Activated CD4-positive, alpha-beta T cell treated with anti-CD3 and anti-CD28 coated beads, Interleukin-2, Interleukin-6, amounts not matched to agents 100 ng/mL and 50 ng/mL, durations not matched to agents 16 hours and 8 hours (primary cell): Measurements from ENCODE around the gene TAF3.
A peak's percentile ranks its signal among the peaks of the same experiment; 100 is the strongest.
"Not testable (repeated sequence)": the region's sequence is repeated elsewhere in the genome, so short reads cannot be mapped to it uniquely, and the experiment has no call there.

Source experiments
- DNase-seq: peaks from one replicate; pipeline ENCODE4 v3.0.0-alpha.2; 2020

TAF3 gene, protein sequence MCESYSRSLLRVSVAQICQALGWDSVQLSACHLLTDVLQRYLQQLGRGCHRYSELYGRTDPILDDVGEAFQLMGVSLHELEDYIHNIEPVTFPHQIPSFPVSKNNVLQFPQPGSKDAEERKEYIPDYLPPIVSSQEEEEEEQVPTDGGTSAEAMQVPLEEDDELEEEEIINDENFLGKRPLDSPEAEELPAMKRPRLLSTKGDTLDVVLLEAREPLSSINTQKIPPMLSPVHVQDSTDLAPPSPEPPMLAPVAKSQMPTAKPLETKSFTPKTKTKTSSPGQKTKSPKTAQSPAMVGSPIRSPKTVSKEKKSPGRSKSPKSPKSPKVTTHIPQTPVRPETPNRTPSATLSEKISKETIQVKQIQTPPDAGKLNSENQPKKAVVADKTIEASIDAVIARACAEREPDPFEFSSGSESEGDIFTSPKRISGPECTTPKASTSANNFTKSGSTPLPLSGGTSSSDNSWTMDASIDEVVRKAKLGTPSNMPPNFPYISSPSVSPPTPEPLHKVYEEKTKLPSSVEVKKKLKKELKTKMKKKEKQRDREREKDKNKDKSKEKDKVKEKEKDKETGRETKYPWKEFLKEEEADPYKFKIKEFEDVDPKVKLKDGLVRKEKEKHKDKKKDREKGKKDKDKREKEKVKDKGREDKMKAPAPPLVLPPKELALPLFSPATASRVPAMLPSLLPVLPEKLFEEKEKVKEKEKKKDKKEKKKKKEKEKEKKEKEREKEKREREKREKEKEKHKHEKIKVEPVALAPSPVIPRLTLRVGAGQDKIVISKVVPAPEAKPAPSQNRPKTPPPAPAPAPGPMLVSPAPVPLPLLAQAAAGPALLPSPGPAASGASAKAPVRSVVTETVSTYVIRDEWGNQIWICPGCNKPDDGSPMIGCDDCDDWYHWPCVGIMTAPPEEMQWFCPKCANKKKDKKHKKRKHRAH

DNA sequence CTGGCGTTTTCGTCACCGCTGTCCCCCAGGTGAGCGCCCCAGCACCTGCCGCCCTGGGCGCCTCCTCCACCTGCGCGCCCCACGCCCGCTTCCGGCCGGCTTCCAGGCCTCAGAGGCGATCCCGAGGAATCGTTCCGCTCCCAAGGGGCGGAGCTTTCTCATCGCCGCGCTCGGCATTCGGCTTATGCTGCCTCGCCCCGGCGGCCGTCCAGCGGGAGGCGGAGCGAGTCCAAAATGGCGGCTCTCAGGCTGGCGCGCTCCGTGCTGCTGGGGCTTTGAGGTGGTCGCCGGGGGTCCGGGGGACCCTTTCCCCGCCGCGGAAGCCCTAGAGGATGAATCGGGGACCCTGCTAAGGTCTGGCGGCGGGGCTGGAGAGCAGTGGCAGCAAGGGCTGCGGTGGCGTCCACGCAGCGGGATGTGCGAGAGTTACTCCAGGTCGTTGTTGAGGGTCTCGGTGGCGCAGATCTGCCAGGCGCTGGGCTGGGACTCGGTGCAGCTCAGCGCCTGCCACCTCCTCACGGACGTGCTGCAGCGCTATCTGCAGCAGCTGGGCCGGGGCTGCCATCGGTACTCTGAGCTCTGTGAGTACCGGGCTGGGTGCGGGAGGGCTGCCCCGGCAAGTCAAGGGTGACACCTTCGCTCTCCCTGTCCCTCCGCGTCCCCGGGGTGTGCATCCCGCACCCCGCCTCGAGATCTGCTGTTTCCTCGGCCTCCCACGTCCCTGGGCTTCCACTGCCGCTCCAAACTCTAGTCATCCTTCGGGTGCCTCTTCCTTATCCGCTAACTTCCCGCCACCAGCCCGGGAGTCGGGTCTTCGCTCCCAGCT is at the start of gene TAF3:
TSS of gene TAF3 (plus strand) at position 211 of the 826 bp plus-strand sequence. CDS start at position 416, 205 bp downstream.
- DNase-seq, result peak; percentile 94

DNA sequence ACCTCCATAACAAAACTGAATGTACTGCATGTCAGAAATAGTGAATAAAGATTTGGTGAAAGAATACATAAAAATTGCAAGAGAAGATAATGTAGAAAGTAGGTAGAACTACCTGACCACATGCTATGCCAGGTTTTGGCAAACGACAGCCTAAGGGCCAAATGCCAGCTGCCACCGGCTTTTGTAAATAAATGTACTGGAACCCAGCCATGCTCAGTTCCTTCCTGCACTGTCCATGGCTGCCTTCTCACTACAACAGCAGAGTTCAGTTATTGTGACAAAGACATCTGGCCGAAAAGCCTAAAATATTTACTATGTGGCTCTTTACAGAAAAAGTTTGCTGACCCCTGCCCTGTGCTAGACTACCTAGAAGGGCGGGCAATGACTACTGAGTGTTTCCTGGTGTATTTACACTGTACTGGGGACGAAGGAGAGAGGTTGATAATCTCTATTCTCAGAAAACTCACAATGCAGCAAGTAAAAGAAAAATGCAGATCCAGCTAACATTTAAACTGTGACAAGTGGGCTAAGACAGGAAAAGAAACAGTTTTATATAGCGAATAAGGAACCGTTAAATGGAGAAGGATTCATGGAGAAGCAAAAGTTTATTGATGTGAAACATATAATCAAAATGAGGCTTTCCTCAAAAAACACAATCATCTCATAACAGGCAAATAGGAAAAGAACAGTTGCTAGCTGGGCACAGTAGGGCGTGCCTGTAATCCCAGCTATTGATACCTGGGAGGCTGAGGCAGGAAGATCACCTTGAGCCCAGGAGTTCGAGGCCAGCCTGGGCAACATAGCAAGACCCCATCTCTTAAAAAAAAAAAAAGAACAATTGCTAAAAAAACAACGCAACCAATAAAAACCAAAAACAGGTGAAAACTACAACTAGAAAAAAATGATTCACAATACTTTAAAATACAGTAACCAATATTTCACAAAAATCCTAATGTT is 44.2 kb upstream of the TAF3 start:
- no peak for DNase-seq

DNA sequence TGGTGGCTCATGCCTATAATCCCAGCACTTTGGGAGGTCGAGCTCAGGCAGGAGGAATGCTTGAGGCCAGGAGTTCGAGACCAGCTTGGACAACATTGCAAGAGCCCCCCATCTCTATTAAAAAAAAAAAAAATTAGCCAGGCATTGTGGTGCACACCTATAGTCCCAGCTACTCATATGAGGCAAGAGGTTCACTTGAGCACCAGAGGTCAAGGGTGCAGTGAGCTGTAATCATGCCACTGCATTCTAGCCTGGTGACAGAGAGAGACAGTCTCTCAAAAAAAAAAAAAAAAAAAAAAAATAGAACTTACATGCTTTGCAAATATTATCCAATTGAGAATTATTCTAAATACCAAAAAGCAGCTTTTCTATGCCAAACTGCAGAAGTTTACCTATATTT is 41.5 kb upstream of the TAF3 start:
- DNase-seq, result no peak

DNA sequence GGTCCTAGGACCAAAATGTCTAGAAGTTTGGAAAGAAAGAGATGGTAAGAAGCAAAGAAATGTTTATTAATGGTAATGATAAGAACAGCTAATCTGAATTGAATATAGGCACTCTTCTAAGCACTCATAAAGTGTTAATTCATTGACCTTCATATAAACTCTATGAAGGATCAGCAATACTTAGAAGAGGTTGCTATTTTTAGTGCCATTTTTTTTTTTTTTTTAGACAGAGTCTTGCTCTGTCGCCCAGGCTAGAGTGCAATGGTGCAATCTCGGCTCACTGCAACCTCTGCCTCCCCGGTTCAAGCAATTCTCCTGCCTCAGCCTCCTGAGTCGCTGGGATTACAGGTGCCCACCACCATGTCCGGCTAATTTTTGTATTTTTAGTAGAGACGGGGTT is 36.1 kb upstream of the TAF3 start:
- not testable (repeated sequence) for DNase-seq

DNA sequence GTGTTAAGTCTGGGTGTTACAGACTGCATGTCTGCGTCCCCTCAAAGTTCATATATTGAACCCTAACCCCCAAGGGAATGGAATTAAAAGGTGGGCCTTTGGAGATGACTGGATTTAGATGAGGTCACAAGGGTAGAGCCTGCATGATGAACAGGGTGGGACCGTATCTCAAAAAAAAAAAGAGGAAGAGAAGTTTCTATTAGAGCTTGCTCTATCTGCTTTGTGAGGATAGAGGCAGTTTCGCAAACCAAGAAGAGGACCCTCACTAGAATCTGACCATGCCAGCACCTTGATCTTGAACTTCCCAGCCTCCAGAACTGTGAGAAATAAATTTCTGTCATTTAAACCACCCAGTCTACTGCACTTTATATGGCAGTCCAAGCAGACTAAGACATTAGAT is 31.9 kb upstream of the TAF3 start:
- no peak for DNase-seq

DNA sequence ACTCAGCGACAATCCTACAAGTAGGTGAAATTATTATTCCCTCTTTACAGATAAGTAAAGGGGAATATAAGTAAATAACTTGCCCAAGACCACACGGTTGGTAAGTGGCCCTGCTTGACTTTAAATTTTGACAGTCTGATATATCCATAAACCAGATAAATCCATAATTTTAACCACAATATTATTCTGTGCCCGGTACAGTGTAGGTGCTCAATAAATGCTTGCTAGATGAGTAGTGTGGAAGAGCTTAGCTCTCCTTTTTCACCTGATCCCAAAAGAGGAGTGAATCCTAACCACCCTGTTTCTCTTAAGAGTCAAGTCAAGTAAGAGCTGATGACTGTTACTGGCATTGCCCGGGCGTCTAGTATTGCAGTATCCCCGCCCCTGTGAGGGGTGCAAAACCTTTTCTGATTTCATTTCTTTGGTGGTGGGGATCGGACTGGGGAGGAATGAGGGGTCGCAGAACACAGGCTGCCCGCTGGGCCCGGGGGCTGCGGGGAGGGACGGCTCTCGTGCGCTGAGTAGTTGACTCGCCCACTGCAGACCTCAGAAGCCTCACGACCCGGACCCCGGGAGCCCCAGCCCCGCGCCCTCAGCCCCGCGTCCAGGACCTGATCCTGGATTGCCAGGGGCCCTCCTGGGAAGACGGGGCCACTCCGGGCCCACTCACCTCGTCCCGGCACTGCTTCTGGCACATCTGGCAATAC is 31.0 kb upstream of the TAF3 start:
- DNase-seq, result peak; percentile 7

DNA sequence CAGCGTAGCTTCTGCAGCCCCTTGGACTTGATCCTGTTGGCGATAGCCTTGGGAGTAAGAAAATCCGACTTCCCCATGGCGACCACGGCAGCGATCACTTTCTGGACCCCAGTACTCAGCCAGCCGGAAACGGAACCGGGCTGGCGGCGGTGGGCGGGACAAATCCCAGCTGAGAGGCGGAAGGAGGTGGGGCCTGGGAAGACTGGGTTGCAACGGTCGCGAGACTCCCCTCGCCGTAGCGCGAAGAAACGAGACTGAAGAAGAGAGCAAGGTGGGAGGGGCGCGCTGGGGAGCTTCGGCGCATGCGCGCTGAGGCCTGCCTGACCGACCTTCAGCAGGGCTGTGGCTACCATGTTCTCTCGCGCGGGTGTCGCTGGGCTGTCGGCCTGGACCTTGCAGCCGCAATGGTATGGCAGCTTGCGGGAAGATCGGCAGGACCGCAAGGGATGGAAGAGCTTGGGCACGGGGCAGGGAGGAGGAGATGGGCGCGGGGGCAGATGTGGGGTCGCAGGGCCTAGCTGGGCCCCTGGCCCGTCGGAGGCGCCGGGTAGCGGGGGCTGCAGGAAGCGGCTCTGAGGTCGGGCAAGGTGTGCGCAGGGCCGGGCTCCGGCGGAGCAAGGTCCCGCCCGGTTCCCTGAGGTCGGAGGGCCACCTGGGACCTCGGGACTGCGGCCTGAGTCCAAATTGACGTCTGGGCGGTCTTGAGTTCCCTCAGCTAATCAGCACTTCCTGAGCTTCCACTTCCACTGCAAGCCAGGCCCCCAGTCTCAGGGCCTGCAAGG is 30.3 kb upstream of the TAF3 start, which contains the start of the genes ATP5F1C and KIN:
TSS of gene ATP5F1C (plus strand) at position 321 of the 782 bp plus-strand sequence. CDS start at position 352, 31 bp downstream.
TSS of gene KIN (minus strand) at position 137 of the 782 bp plus-strand sequence. CDS start at position 77, 60 bp downstream.
- DNase-seq, result peak; percentile 98

DNA sequence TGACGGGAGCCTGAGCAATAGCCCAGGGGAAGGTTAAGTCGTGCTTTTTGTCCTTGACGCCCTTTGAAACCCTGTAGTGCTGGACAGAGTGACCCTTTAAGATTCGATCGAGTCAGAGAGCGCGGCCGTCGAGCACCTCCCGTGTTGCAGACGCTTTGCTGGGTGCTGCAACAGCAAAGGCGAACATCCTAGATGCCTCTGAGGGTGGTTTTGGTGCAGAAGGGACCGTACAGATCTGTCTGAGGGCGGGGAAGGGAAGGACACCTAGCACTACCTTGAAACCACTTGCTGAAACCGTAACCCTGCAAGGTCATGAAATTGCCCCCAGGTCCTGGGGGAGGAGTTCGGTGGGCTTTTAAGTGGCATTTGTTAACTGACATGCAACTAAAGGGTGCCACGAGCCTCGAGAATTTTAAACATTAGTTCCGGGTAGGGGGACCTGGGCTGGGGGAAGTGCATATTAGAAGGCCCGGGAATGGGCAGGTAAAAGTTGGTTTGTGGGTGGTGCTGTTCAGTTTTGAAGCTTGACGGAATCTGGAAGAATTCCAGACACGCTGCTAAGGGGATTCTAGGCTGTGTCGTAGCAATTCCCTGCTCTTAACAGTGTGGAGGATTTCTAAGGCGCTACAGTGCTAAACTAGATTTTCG is 29.5 kb upstream of the TAF3 start:
- DNase-seq, result no peak

DNA sequence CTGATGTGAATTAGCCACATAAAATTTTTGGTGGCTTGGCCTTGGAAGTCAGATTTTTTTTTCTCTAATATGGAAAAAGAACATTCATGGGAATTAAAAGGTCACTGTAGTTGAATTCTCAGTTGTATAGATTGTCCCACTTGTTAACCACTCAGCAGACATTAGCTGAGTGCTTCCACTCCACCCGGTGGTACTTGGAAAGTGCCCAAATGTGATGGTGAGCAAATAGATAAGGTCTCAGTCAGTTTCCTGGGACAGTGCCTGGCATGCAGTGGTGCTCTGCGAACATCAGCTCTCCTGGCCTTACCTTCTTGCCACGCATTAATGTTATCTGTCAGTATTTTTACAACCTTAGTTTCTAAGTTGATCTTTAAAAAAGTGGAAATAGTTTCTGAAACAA is 28.9 kb upstream of the TAF3 start:
- peak; percentile 14 for DNase-seq

DNA sequence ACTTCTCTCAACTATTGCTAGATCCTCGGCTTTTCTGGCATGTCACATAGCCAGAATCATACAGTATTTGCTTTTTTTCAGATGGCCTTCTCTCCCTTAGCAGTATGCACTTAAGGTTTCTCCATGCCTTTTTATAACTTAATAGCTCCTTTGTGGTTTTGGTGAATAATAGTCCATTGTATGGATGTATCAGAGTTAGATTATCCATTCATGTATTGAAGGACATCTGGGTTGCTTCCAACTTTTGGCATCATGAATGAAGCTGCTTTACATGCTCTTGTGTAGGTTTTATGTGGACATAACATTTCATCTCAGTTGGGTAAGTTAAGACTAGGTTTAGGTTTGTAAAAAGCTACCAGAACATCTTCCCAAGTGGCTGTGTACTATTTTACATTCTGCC is 25.8 kb upstream of the TAF3 start:
- no peak for DNase-seq

DNA sequence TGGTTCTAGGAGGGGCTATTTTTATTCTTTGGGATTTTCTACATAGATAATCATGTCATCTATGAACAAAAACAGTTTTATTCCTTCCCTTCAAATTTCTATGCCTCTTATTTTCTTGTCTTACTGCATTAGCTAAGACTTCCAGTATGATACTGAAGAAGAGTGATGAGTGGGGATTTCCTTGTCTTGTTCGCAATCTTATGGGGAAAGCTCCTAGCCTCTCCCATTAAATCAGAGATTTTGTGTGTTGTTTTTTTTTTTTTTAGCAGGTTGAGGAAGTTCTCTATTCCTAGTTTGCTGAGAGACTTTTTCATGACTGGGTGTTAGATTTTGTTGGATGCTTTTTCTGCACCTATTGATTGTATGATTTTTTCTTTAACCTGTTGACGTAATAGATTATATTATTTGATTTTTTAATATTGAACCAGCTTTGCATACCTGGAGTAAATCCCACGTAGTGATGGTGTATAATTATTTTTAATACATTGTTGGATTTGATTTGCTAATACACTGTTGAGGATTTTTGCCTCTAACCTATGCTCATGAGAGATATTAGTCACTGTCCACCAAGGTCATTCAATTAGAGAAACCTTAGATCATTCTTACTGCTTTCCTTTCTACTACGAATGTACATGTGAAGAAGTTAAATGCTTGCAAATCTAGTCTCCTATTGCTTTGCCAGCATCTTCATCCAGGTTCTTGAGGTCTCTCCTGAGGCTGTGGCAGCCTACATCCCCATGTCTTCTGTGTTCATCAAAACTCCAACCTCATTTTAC is 23.9 kb upstream of the TAF3 start:
- DNase-seq, result no peak

DNA sequence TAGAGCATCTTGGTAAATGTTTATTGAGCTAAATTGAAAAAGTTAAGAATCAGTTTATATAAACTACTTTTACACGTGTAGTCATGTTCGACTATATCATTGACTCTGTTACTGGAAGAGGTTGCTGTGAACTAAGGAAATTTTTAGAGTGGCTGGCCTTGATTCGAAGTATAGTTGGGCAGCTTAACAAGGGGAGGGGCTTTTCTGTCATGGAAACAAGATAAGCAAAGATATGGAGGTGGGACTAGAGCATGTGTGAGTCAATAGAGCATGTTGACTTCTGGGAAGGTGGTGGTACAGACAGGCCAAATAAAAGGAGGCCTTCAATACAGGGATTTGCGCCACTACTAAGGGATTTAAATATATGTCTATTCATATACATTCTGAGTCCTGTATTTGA is 22.7 kb upstream of the TAF3 start:
- no peak for DNase-seq

DNA sequence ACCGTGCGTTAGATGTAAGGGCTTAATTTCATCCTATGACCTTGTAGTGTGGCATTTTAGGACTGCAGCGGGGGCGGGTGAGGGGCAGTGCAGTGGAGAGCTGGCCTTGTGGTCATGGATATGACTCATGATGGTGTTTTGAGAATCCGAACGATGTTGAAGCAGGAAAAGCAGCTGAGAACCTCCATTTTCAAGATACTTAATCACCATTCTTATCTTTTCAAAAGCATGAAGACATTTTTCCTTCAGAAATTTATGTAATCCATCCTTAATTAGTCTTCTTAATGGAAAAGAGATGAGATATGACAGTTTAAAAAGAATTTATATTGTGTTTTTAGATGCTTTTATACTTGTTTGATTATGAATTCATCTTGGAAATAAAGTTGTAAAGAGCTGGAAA is 20.7 kb upstream of the TAF3 start:
- DNase-seq, result peak; percentile 55

DNA sequence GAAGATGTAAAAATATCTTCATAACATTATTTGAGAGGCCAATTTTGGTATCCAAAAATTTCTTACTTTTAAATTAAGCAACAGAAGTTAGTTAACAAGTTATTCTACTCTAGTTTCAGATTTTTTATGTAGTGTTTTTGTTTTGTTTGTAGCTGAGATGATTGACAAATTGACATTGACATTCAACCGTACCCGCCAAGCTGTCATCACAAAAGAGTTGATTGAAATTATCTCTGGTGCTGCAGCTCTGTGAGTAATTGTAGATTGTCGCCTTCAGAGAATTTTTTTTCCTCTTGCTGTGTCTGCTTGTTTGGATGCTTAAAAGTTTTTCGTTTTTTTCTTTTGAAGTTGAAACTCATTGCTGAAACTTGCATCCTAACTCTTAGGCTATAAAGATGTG is 15.7 kb upstream of the TAF3 start:
- DNase-seq, result no peak

DNA sequence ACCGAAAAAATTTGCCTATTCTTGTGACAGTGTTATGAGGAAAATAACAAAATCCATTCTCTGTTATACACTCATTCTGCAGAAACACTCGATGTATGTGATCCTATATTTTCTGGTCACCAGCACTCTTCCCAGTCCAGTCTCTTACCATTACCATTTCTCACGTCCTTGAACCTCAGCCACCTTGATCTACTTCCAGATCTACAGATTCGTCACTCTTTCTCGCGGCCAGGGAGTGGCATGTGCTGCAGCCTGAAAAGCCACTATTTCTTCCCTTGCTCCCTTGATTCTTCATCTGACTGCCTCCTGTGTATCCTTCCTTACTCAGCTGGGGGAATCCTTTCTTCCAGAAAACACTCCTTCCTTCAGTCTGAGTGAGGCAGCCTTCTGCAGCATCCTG is 14.1 kb upstream of the TAF3 start:
- no peak for DNase-seq

DNA sequence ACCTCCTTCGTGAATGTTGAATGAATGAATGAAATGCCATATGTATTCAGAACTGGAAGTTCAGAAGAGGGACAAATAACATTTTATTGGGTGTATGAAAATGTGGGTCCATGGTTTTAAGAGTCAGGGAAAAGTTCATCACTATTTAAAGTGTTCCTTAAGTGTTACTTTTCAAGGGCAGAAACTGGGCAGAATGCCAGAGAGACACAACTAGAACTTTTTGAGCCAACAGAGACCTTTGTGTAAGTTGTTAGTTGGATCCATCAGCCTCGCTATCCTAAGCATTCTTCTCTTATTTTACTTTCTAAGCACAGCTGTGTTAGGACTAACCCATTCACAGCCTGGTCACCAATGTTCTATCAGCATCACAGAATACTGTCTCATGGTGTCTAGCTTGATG is 13.6 kb upstream of the TAF3 start:
- no peak for DNase-seq

DNA sequence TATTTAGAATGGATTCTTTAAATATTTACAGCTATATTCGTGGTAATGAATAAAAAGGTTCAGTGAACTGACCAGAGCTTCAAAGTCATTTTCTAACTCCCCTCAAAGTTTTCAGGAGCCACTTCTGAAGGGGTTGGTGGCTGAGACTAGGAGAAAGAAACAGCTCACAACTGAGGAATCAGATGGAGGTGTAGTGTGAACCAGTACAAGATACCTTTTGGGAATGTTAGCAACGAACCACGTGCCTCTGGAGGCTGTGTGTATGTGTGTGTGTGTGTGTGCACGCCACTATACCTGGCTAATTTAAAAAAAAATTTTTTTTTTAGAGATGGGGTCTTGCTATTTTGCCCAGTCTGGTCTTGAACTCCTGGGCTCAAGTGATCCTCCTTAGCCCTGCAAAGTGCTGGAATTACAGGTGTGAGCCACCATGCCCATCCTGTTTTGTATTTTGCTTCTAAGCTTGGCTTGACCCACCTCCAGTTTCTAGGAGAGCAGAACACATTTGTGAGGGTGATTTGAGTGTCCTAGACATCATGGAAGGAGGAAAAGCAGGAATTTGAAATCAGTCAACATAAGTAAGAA is 9.5 kb upstream of the TAF3 start:
- DNase-seq, result no peak

DNA sequence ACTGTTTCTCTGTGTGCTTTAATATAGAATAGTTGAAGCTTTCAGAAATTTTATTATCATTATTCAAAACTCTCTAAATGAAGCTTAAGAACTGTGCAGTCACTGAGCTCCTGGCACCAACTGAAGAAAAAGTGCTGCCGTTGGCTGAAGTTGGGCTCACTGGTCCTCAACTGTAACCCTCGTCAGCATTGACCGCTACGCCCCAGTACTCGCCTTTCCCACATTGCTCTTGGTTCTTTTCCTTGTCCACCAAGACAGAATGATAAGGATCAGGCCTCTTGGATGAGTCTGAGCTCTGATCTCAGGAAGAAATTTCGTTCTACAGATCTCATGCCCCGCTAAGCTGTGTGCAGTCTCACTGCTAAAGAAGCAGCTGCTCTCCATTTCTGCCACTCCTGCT is 7.9 kb upstream of the TAF3 start:
- no peak for DNase-seq
